ENCODE measurements around the gene ATXN2.
A peak's percentile ranks its signal among the peaks of the same experiment; 100 is the strongest.

The ATXN2 gene

GRCh38 chr12:111450676-111451075 lies 148.4 kb downstream of the ATXN2 start:
- TF ChIP-seq ZFX (IDR thresholded peaks at IDR 0.05; ENCODE audit: borderline replicate concordance) (no peak), CTCF (IDR thresholded peaks at IDR 0.05) (no peak)
- H3K27ac ChIP-seq: no peak overlapping the region

DNA sequence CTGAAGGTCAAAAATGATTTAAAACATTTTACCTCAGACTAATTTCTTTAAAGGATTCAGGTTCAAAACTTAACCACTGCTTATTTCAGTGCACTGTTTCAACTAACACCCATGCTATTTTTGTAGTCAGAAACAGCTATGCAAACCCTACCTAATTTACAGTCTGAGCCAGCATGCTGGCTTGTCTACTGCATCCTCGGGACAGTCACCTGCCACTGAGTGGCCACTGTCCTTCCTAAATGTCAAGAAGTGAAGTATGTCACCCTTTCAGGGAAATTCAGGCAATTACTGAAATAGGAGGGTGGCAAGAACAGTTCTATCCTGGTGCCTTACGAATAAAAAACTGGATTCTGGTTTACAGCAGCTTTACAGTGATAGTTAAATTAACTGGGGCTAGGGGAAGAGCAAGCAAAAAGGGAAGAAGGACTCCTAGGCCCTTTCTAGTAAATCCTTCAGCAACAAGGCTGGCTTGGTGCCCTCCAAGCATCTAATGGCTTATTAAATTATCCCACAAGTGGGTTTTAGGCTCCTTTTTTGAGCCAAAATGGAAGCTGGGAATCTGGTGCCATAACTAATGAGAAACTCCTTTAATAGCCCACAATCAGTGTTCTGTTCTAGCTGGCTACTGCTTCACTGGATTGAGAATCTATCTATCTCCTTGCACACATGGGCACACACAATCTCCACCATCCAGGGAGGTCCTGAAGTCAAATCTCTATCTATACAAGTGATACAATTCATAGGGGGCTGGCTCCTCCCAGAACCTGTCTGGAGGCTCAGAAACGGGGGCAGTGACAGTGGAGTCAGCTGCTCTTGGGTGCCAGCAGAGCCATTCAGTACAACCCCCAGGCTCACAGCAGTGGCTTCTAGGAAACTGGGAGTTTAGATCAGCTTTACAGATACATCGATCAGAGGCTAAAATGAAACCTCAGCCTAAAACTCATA lies 150.0 kb downstream of the ATXN2 start:
- H3K27ac ChIP-seq: no peak overlapping the region
- no peak for TF ChIP-seq ZFX (IDR thresholded peaks at IDR 0.05; ENCODE audit: borderline replicate concordance)
- TF ChIP-seq CTCF (IDR thresholded peaks at IDR 0.05): no peak

GRCh38 chr12:111448266-111448830 lies 150.8 kb downstream of the ATXN2 start:
- no peak overlapping the region for H3K27ac ChIP-seq
- TF ChIP-seq ZFX (IDR thresholded peaks at IDR 0.05; ENCODE audit: borderline replicate concordance): no peak
- TF ChIP-seq CTCF (IDR thresholded peaks at IDR 0.05): no peak

DNA sequence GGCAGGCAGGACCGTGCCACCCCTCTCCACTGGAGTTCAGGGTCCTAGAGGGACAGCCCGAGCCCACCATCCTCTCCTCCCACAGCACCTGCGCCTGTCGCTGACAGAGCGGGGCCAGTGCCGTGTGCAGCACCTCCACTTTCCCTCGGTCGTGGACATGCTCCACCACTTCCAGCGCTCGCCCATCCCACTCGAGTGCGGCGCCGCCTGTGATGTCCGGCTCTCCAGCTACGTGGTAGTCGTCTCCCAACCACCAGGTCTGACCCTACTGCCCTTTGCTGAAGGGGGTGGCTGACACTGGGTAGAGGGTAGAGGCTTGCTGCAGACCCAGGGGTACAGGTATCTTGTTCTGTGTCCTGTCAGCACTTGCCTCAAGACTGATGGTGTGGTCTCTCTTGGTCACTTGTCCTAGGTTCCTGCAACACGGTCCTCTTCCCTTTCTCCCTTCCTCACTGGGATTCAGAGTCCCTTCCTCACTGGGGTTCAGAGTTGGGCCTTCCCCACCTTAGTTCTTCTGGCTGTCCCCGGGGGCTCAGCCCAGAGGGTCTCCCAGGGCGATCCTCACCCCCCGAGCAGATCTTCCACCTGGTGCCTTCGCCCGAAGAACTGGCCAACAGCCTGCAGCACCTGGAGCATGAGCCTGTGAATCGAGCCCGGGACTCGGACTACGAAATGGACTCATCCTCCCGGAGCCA lies 151.4 kb downstream of the ATXN2 start:
- H3K27ac ChIP-seq: no peak overlapping the region
- TF ChIP-seq CTCF (IDR thresholded peaks at IDR 0.05) (no peak), ZFX (IDR thresholded peaks at IDR 0.05; ENCODE audit: borderline replicate concordance) (no peak)

DNA sequence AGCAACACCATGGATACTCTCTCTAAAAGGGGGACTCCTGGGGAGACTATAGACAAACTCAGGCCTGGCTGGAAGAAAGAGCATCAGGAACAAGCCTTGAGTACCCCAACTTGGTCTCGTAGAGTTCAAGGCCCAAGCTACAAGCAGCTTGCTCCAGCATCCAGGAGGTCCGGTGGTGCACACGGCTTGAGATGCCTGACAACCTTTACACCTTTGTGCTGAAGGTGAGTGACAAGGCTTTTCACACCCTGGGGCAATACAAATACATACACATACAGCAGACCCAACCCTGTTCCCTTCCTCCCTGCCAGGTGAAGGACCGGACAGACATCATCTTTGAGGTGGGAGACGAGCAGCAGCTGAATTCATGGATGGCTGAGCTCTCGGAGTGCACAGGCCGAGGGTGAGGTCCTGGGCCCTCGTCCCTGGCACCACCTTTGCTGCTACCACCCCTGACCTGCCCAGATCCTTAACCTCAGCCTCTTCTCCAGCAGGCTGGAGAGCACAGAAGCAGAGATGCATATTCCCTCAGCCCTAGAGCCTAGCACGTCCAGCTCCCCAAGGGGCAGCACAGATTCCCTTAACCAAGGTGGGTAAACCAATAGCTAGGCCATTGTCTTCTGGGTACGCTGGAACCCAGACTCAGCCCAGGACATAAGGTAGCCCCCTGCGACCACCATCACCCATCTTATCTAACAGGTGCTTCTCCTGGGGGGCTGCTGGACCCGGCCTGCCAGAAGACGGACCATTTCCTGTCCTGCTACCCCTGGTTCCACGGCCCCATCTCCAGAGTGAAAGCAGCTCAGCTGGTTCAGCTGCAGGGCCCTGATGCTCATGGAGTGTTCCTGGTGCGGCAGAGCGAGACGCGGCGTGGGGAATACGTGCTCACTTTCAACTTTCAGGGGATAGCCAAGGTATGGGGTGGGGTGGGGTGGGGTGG lies 152.2 kb downstream of the ATXN2 start:
- TF ChIP-seq CTCF (IDR thresholded peaks at IDR 0.05): no peak
- no peak for TF ChIP-seq ZFX (IDR thresholded peaks at IDR 0.05; ENCODE audit: borderline replicate concordance)
- no peak overlapping the region for H3K27ac ChIP-seq

DNA sequence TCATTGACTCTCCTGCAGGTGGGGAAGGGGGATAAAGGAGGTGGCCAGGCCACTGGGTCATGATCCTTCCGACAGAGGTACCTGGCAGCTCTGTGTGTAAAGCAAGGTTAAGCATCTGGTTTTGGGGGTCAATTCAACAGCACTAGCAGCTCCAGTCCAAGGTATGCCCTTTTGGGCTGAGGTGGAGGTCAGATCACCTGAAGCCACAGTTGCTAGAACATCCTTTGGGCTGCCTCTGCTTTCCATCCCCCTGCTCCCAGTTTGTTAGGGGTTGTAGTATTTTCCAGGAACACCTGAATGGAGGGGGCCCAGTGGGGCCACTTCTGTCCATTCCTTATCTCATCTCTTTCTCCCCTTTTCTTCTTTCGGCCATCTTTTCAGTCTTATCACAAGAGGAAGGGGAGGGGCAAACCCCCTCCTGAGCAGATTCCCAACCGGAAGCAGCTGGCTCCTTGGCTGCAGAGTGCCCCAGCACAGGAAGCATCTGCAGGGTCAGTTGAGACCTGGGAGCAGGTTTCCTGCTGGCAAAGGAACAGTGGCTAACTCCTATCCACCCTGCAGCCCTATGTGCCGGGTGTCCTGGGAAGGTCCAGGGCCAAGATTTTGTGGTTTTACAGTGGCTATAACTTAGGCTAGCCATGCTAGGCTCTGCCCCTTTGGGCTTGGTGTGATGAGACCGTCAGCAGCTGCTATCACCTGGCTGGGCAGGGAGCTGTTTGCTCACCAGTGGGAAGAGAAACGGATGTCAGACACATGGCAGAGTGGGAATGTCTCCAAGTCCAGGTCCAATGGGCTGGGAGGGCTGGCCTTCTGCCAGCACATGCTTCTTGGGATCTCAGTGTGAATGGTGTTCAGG lies 153.2 kb downstream of the ATXN2 start:
- TF ChIP-seq ZFX (IDR thresholded peaks at IDR 0.05; ENCODE audit: borderline replicate concordance) (no peak), CTCF (IDR thresholded peaks at IDR 0.05) (no peak)
- 0 out of 2 replicates have a peak overlapping the region, but pooled peaks have one; percentile 15 for H3K27ac ChIP-seq
